GM12878 (cell line): Measurements from ENCODE around the gene ATP10A. TPM values are rescaled to one million over a fixed set of nuclear protein-coding genes. Genes with fewer than 3 reads are reported as not detected.

Source experiments
- ATAC-seq: fragments of 200-7000 bp; cut with Tn5 transposase; 3 replicates; pipeline ENCODE4 v1.9.1; 2020; ENCODE audit warnings: mild to moderate bottlenecking, moderate library complexity
- BruUV-seq: library from RNA; stranded (reverse); fragments of 400-500 nt; replicated peaks from 2 replicates; lab custom pipeline; 2021; lab: Mats Ljungman, UMichigan
- CTCF ChIA-PET: fragments of 300-600 bp; sonication (Branson Sonifier 250); formaldehyde crosslinking; extraction: SDS; loops from one replicate; lab custom pipeline; 2021; ENCODE audit warnings: inconsistent platforms; lab: Yijun Ruan, JAX
- POLR2A ChIA-PET: fragments of 350-600 bp; formaldehyde crosslinking; extraction: SDS; loops from one replicate; lab custom pipeline; 2021; ENCODE audit warnings: inconsistent platforms; lab: Charles Lee
- RAD21 ChIA-PET: fragments of 300-600 bp; sonication (Branson Sonifier 250); formaldehyde crosslinking; loops from one replicate; lab custom pipeline; 2023; ENCODE audit warnings: antibody characterized with exemption; ENCODE audit not compliant: unreplicated experiment; lab: Charles Lee
- SMC1A ChIA-PET: fragments of 300-600 bp; sonication (Branson Sonifier 250); formaldehyde crosslinking; loops from one replicate; lab custom pipeline; 2023; ENCODE audit not compliant: unreplicated experiment, uncharacterized antibody; lab: Charles Lee
- DNase-seq: peaks from one replicate; pipeline ENCODE4 v3.0.0-alpha.2; 2011; ENCODE audit warnings: low read depth, low spot score
- FAIRE-seq: peaks from 3 replicates; lab custom pipeline; 2011; peaks lifted over from hg19 to GRCh38; lab: Jason Lieb, UNC
- H2AFZ ChIP-seq: 2 replicates; pipeline ENCODE4 v1.6.0; 2011; ENCODE audit warnings: low read depth, low read length, control low read depth; ENCODE audit not compliant: control insufficient read depth
- H3K27ac ChIP-seq: 2 replicates; pipeline ENCODE4 v1.5.1; 2011; ENCODE audit warnings: control low read depth; ENCODE audit not compliant: control insufficient read depth, insufficient read depth
- H3K27me3 ChIP-seq, 2 experiments: replicated peaks in 1 of 2; 2 replicates each; pipeline versions ENCODE4 v1.6.0 to v1.6.1; 2011; ENCODE audit warnings: low read length in 1 of 2; ENCODE audit not compliant: control insufficient read depth in 2 of 2, insufficient read depth in 2 of 2
- H3K36me3 ChIP-seq, 2 experiments: 2 replicates each; pipeline ENCODE4 v1.5.1; 2011; ENCODE audit warnings: low read length in 1 of 2; ENCODE audit not compliant: control insufficient read depth in 2 of 2, insufficient read depth in 2 of 2
- H3K4me1 ChIP-seq: 2 replicates; pipeline ENCODE4 v1.6.1; 2011; ENCODE audit warnings: mild to moderate bottlenecking, low read length, moderate library complexity, mixed read lengths; ENCODE audit not compliant: control insufficient read depth, insufficient read depth
- H3K4me2 ChIP-seq: 2 replicates; pipeline ENCODE4 v1.6.0; 2011; ENCODE audit warnings: control low read depth; ENCODE audit not compliant: control insufficient read depth, insufficient read depth
- H3K4me3 ChIP-seq: fragments of 200-600 bp; sonication (generic); 2 replicates; pipeline ENCODE4 v1.5.1; 2016
- H3K79me2 ChIP-seq: 2 replicates; pipeline ENCODE4 v1.6.0; 2011; ENCODE audit warnings: low read length; ENCODE audit not compliant: control insufficient read depth, insufficient read depth
- H3K9ac ChIP-seq: 2 replicates; pipeline ENCODE4 v1.8.0; 2011; ENCODE audit warnings: low read length, control low read depth, mixed read lengths; ENCODE audit not compliant: control insufficient read depth, insufficient read depth
- H3K9me3 ChIP-seq: replicated peaks from 3 replicates; pipeline ENCODE4 v1.5.1; 2011; ENCODE audit warnings: mild to moderate bottlenecking, low read length; ENCODE audit not compliant: control insufficient read depth, insufficient read depth
- H4K20me1 ChIP-seq: 2 replicates; pipeline ENCODE4 v1.6.0; 2011; ENCODE audit not compliant: control insufficient read depth, insufficient read depth
- GABPA ChIP-seq: IDR thresholded peaks from 2 replicates; pipeline ENCODE4 v1.6.1; 2014; ENCODE audit warnings: antibody characterized with exemption, low read depth, mild to moderate bottlenecking, inconsistent platforms
- KAT2A ChIP-seq: conservative IDR thresholded peaks from 2 replicates; pipeline ENCODE4 v1.6.1; 2011; ENCODE audit warnings: low read depth, low read length; ENCODE audit not compliant: control insufficient read depth
- KDM1A ChIP-seq: fragments of 200-600 bp; sonication (generic); IDR thresholded peaks from 2 replicates; pipeline ENCODE4 v1.6.1; 2016; ENCODE audit warnings: borderline replicate concordance
- MXI1 ChIP-seq: fragments of 150-350 bp; IDR thresholded peaks from 2 replicates; pipeline ENCODE4 v1.6.1; 2011; ENCODE audit warnings: low read depth, mild to moderate bottlenecking, inconsistent platforms, low read length, improper control_type of control experiment
- MYB ChIP-seq: fragments of 150-350 bp; IDR thresholded peaks from 2 replicates; pipeline ENCODE4 v1.6.1; 2014; ENCODE audit warnings: mild to moderate bottlenecking, low read depth, low read length, borderline replicate concordance
- NBN ChIP-seq: fragments of 450-650 bp; IDR thresholded peaks from 2 replicates; pipeline ENCODE4 v1.6.1; 2016
- NR2C1 ChIP-seq: fragments of 450-650 bp; IDR thresholded peaks from 2 replicates; pipeline ENCODE4 v1.6.1; 2017; ENCODE audit warnings: antibody characterized with exemption, mild to moderate bottlenecking, moderate library complexity
- RCOR1 ChIP-seq: conservative IDR thresholded peaks from 2 replicates; pipeline ENCODE4 v1.6.1; 2012; ENCODE audit warnings: low read depth, low read length, improper control_type of control experiment
- SMC3 ChIP-seq: IDR thresholded peaks from 2 replicates; pipeline ENCODE4 v1.6.1; 2011; ENCODE audit warnings: low read length, improper control_type of control experiment, borderline replicate concordance
- TCF12 ChIP-seq: IDR thresholded peaks from 2 replicates; pipeline ENCODE4 v1.6.1; 2011; ENCODE audit warnings: low read depth, mild to moderate bottlenecking, low read length
- ZNF24 ChIP-seq: fragments of 450-650 bp; IDR thresholded peaks from 2 replicates; pipeline ENCODE4 v1.6.1; 2017; ENCODE audit warnings: antibody characterized with exemption, mild to moderate bottlenecking
- ZNF384 ChIP-seq: IDR thresholded peaks from 2 replicates; pipeline ENCODE4 v1.6.1; 2012; ENCODE audit warnings: low read depth, mild to moderate bottlenecking, low read length, improper control_type of control experiment, borderline replicate concordance
- ZSCAN29 ChIP-seq: fragments of 450-650 bp; IDR thresholded peaks from 2 replicates; pipeline ENCODE4 v1.6.1; 2017; ENCODE audit warnings: mild to moderate bottlenecking, moderate library complexity
- WGBS: methylation state at CpG from one replicate; pipeline ENCODE4 v1.1.6; 2016; ENCODE audit warnings: low lambda C conversion rate; ENCODE audit not compliant: insufficient replicate concordance, insufficient coverage; ENCODE audit errors: missing lambda C conversion rate; 5-methylcytosine and 5-hydroxymethylcytosine counted together
- in situ Hi-C: fragments of 300-500 bp; cut with MboI; formaldehyde crosslinking; loops from 9 replicates; pipeline ENCODE4 v1.14.3; 2018; ENCODE audit warnings: mixed read lengths
- intact Hi-C: fragments of 100-400 bp; cut with micrococcal nuclease; formaldehyde crosslinking; loops from one replicate; pipeline ENCODE4 v1.14.2; 2022; ENCODE audit not compliant: unreplicated experiment
- polyA plus RNA-seq, 11 experiments: library from polyadenylated mRNA; depleted of rRNA in 4 of 11; unstranded in 6 of 11; stranded (reverse) in 5 of 11; fragments of >200 nt; fragmentation: Nextera tagmentation in 4 of 11; fragmentation: Illumina TruSeq in 1 of 11; extraction: Ambion mirVana in 4 of 11; extraction: Trizol in 1 of 11; gene quantifications; 1 replicate in 1 of 11; 2 replicates in 10 of 11; pipeline versions ENCODE4 v1.2.1 to v1.2.3, GENCODE V29; 2011 to 2016; ENCODE audit warnings: inconsistent platforms in 2 of 11, missing spikeins in 2 of 11, low read depth in 1 of 11
- total RNA-seq, 4 experiments: library from RNA; depleted of rRNA in 3 of 4; stranded (reverse); fragments of >200 nt in 3 of 4; fragmentation: Illumina TruSeq in 1 of 4; extraction: Trizol in 1 of 4; gene quantifications; 2 replicates each; pipeline versions ENCODE4 v1.2.1 to v1.2.3, GENCODE V29; 2013 to 2021
- TF ChIP-seq, protein P1 (sequence below): fragments of 450-650 bp; conservative IDR thresholded peaks from 2 replicates; pipeline ENCODE4 v1.6.1; 2017; ENCODE audit warnings: mild to moderate bottlenecking, moderate library complexity
- TF ChIP-seq, protein P2 (sequence below), 3 experiments: IDR thresholded peaks in 2 of 3; conservative IDR thresholded peaks in 1 of 3; 2 replicates each; pipeline ENCODE4 v1.5.1; 2011; ENCODE audit warnings: low read depth in 3 of 3, low read length in 3 of 3, mild to moderate bottlenecking in 3 of 3, control low read depth in 2 of 3, moderate library complexity in 2 of 3, inconsistent platforms in 1 of 3, mixed read lengths in 1 of 3; ENCODE audit not compliant: control insufficient read depth in 2 of 3, insufficient read depth in 1 of 3; ENCODE audit errors: extremely low read depth in 1 of 3

Gene ATP10A
- total and polyA plus RNA-seq, 10 of the 15 experiments (the other 5 are each of a cell fraction or from before 2014, with no cell fraction given), result 0.04 to 1.5 (median 0.31) TPM; not detected in 2

DNA sequence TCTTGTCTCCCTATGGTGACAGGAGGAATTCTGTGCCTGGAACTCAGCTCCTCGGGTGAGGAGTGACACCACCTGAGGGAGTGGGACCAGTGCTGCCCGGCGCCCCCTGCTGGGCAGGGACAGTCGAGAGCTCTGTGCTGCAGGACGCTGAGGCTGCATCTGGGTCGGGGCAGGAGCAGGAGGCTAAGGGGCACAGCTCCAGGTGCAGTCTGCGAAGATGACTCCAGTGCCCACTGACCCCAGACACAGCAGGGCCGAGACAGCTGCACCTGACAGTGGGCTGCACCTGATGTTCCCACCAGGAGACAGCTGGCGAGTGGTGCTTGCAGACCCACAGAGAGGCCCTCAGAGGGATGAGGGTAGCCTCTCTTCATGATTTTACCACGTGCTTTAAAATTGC lies 152.9 kb downstream of the ATP10A start:
- RAD21 ChIA-PET, result interaction anchor here (1.1 kb wide), 1 partner anchor 224 kb away, joined by 5 read pairs; no protein-coding TSS in a partner anchor
- H2AFZ ChIP-seq, result no peak overlapping the region
- H3K36me3 ChIP-seq, result no peaks in the 10 kb centered on the region
- WGBS, result 2% methylated on average over 10 of the region's 10 CpGs
- FAIRE-seq (no peak), DNase-seq (no peak), ATAC-seq (peak; percentile 87)
- H3K4me3 ChIP-seq, result no peak overlapping the region
- CTCF ChIA-PET, result interaction anchor here (0.8 to 1.9 kb wide), 2 partner anchors 13 to 224 kb away, joined by 3 to 6 read pairs; no protein-coding TSS in a partner anchor
- BruUV-seq, result no TSS peak
- SMC1A ChIA-PET, result interaction anchor here (0.7 kb wide), 1 partner anchor 12 kb away, joined by 3 read pairs; no protein-coding TSS in a partner anchor
- H3K4me1 ChIP-seq, result no peaks in the 10 kb centered on the region
- no peaks in the 10 kb centered on the region; the same call in 2 of the 3 replicates for H3K9me3 ChIP-seq
- no peak overlapping the region for H3K4me2 ChIP-seq
- H3K27ac ChIP-seq, result no peak overlapping the region
- intact Hi-C loops, result no loop called here
- TF ChIP-seq, protein P1, sequence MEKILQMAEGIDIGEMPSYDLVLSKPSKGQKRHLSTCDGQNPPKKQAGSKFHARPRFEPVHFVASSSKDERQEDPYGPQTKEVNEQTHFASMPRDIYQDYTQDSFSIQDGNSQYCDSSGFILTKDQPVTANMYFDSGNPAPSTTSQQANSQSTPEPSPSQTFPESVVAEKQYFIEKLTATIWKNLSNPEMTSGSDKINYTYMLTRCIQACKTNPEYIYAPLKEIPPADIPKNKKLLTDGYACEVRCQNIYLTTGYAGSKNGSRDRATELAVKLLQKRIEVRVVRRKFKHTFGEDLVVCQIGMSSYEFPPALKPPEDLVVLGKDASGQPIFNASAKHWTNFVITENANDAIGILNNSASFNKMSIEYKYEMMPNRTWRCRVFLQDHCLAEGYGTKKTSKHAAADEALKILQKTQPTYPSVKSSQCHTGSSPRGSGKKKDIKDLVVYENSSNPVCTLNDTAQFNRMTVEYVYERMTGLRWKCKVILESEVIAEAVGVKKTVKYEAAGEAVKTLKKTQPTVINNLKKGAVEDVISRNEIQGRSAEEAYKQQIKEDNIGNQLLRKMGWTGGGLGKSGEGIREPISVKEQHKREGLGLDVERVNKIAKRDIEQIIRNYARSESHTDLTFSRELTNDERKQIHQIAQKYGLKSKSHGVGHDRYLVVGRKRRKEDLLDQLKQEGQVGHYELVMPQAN, result no peak
- TF ChIP-seq KDM1A, result no peak
- TF ChIP-seq MXI1, result no peak
- TF ChIP-seq TCF12, result no peak
- no peak for TF ChIP-seq NBN
- no peak for TF ChIP-seq RCOR1
- no peak for TF ChIP-seq ZNF24
- TF ChIP-seq SMC3, result peak; percentile 16; the same call in 1 of the 2 replicates
- TF ChIP-seq, protein P2, sequence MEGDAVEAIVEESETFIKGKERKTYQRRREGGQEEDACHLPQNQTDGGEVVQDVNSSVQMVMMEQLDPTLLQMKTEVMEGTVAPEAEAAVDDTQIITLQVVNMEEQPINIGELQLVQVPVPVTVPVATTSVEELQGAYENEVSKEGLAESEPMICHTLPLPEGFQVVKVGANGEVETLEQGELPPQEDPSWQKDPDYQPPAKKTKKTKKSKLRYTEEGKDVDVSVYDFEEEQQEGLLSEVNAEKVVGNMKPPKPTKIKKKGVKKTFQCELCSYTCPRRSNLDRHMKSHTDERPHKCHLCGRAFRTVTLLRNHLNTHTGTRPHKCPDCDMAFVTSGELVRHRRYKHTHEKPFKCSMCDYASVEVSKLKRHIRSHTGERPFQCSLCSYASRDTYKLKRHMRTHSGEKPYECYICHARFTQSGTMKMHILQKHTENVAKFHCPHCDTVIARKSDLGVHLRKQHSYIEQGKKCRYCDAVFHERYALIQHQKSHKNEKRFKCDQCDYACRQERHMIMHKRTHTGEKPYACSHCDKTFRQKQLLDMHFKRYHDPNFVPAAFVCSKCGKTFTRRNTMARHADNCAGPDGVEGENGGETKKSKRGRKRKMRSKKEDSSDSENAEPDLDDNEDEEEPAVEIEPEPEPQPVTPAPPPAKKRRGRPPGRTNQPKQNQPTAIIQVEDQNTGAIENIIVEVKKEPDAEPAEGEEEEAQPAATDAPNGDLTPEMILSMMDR (IDR thresholded peaks at IDR 0.05 in 2 of 3, conservative IDR thresholded peaks at IDR 0.05 in 1 of 3; ENCODE audit: control insufficient read depth in 2 of 3, extremely low read depth in 1 of 3, insufficient read depth in 1 of 3, low read depth in 3 of 3, low read length in 3 of 3), result peak; percentile 34 to 65 (median 43); a peak in 4 of 6 replicates
- no peak for TF ChIP-seq ZSCAN29
- no peak for TF ChIP-seq GABPA
- TF ChIP-seq NR2C1, result no peak
- no peak for TF ChIP-seq MYB
- TF ChIP-seq KAT2A, result no peak
- TF ChIP-seq ZNF384, result no peak
- TF ChIP-seq, all 136 proteins: peak for 2
- Histone ChIP-seq H3K9ac (no peak overlapping the region), H3K79me2 (no peaks in the 10 kb centered on the region), H4K20me1 (no peaks in the 10 kb centered on the region), H3K27me3 (no peaks in the 10 kb centered on the region)
- in situ Hi-C loops, result loop anchor here (10.0 kb wide), 2 partner anchors 205 to 235 kb away; no protein-coding TSS in a partner anchor
- POLR2A ChIA-PET, result interaction anchor here (0.6 kb wide), 1 partner anchor 1402 kb away, joined by 3 read pairs; no protein-coding TSS in a partner anchor
